Measurements from ENCODE around the gene RP9.

DNA sequence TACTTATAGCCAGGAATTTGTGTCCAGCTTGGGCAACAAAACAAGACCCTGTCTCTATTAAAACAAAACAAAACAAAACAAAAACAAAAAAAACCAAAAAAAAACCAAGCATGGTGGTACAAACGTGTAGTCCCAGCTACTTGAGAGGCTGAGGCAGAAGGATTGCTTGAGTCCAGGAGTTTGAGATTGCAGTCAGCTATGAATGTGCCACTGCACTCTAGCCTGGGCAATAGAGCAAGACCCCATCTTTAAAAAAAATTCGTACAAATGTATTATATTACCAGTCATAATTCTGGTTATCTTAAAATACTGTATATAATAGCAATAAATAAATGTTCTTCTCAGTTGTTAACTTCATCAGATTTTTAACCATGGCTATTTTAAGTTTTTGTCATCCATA is 17.9 kb upstream of the RP9 start:
- TF ChIP-seq POLR2A (IDR thresholded peaks at IDR 0.05; ENCODE audit: low read length) (no peak), GATA1 (IDR thresholded peaks at IDR 0.05; ENCODE audit: low read depth, low read length) (no peak)

Data from erythroblast (primary cell).